ENCODE data around the gene DYRK1A.

Gene DYRK1A

DNA sequence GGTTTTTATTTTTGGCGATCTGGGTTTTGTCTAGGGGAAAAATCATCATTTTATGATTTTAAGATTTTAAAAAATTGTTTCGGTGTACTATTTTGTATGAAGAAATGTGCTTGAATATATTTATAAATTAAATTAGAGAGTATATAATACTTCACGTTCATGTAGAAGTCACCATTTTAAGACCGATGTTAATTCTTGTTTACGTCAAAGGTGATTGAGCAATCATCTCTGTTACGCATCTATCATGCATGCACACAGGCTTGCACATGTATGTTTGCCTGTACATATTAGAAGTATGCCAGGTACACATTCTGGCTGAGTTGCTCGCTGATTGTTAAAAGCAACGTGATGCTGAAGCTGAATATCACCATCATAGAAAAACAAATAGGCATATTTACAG is 54.7 kb downstream of the DYRK1A start:
- DNase-seq: no peak

DNA sequence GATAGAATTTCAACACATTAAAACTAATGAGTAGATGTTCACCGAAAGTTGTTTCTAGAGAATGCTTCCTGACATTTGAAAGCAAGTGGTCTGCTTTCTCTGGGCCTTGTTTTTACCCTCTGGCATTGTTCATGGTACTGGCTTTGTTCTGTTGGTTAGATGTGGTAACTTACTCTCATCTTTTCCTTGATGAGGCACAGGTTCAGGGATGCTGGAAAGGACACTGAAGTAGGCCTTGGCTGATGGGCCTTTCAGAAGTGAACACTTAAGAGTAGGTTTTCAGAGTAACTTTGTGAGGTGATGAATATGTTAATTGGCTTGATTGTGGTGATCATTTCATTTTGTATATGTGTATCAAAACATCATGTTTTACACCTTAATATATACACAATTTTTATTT is 55.8 kb downstream of the DYRK1A start:
- no peak for DNase-seq

DNA sequence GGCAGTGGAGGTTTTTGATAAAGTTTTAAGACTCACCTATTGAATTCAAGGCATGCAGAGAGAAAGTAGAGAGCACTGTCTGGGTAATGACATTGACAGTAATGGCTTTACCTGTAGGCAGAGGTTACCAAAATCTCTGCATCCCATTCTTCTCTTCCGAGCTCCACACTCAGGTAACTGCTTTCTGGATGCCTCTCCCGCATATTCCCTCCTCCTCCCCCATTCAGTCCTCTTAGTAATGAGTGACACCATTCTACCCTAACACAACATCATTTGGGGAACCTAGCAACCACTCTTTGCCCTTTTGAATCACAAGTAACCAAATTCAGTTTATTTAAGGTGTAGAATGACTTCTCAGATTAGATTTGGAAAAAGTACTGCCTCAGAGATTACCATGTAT is 56.5 kb downstream of the DYRK1A start:
- DNase-seq: no peak

- no peak for DNase-seq
Observed at GRCh38 chr21:37424396-37424795, 57.8 kb downstream of the DYRK1A start.

DNA sequence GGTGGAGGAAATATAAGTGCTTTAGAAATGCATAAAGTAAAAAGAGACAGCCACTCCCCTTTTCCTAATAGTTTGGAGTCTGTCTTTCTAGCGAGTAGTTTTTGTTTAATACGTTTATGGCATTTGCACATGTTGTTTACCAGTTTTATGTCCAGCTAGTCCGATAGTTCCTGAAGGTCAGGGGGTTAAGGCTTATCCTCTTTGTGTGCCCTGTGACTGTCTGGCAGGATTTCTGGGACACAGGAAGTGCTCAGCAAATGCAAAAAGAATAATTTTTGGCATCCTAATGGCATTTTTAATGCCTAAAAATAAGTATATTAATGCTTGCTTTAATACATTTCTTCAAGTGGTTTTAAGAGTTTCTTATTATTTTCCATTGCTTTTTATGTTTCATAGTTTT is 58.4 kb downstream of the DYRK1A start:
- DNase-seq: no peak

DNA sequence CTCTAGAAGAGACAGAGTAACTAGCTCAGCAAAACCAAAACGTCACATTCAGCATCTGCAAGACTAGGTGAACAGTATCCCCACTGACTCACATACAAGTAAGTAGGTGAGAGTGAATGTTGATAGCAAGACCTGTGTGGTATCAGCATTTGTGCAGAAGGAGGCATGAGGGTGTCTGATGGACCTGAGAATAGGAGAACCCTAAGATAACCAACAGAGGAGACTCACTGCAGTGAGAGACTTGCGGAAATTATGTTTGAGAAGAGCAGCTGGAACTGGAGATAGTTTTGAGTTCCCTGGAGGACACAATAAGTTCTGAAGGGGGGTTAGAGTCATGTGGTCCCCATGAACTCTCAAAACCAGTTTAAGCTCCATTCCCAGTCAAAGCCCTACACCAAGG is 59.1 kb downstream of the DYRK1A start:
- no peak for DNase-seq

DNA sequence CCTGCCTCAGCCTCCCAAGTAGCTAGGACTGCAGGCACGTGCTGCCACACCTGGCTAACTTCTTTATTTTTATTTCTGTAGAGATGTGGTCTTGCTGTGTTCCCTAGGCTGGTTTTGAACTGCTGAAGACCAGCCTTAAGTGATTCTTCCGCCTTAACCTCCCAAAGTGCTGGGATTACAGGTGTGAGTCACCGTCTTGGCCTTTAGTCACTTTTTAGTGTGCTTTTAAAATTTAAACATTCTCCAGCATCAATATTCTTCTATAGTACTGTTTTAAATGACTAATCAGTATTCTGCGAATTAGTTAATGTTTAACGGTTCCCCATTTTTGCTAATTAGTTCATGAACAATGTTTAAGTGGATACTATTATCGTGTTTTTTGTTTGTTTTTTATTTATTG is 60.6 kb downstream of the DYRK1A start:
- DNase-seq: no peak

GRCh38 chr21:37429356-37429755 is 62.8 kb downstream of the DYRK1A start:
- DNase-seq: no peak

- no peak for DNase-seq
Observed at GRCh38 chr21:37430184-37430821, 63.7 kb downstream of the DYRK1A start.

- no peak for DNase-seq
Observed at GRCh38 chr21:37431243-37431642, 64.7 kb downstream of the DYRK1A start.

GRCh38 chr21:37432710-37433455 is 66.3 kb downstream of the DYRK1A start:
- no peak for DNase-seq

DNA sequence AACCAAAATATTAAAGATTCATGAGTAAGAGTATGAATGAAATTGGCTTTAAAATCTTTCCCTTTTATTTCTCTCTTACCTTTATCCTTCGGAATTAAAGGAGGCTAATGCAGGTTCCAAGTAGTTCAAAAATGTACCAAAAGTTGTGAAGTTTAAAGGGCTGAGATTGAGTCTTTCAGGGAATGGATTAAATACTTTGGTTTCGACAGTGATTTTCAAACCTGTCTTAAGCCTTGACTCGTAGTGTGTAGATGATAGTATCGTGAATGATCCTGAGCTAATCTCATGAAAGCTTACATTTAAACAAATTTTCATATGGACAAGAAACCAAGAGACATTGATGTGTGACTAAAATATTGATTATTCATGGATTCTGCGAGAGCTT is 66.9 kb downstream of the DYRK1A start:
- DNase-seq: no peak

- DNase-seq: no peak
Observed at GRCh38 chr21:37435120-37435519, 68.5 kb downstream of the DYRK1A start.

GRCh38 chr21:37435711-37436110 is 69.1 kb downstream of the DYRK1A start:
- no peak for DNase-seq

DNA sequence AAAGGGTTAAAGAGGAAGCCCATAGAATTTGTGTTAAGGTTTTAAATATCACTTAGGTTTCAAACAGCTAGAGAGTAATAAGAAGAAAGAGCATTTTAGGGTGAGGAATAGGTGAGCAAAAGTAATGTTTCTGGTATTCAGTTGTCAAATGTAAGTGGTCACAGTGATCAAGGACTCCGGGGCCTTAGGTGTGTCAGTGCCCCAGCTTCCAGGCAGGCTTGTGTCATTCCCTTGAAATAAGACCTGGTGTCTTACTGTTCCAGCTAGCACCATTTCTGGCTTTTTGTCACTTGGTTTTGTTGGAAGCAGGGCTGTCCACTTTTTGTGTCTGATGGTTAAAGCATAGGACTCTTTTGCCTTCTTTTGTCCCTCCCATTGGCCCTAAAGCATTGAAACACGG is 69.6 kb downstream of the DYRK1A start:
- DNase-seq: no peak

DNA sequence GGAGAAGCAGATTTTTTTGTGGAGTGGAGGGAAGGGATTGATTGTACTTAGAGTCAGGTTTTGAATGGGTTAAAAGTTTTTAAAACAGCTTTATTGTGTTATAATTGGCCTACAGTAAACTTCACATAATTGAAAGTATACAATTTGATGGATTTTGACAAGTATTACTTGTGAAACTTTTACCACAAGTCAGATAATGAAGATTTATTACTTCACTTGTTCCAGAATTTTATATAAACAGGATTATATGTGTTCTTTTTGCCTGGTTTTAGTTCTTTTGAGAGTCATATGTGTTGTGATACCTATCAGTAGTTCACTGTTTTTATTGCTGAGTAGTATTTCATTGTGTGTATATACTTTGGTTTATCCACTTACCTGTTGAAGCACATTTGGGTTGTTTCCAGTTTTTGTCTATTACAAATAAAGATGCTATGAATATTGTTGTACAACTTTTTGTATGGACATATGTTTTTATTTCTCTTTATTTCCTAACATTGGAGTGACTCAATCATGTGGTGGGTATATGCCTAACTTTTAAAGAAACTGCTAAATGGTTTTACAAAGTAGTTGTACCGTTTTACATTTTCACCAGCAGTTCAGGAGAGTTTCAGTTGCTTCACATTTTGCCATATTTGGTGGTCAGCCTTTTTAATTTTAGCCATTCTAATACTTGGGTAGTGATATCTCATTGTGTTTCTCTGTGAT is 71.0 kb downstream of the DYRK1A start:
- DNase-seq: no peak

- no peak for DNase-seq
Observed at GRCh38 chr21:37443683-37444082, 77.1 kb downstream of the DYRK1A start.

GRCh38 chr21:37445228-37445627 is 78.7 kb downstream of the DYRK1A start:
- DNase-seq: no peak

DNA sequence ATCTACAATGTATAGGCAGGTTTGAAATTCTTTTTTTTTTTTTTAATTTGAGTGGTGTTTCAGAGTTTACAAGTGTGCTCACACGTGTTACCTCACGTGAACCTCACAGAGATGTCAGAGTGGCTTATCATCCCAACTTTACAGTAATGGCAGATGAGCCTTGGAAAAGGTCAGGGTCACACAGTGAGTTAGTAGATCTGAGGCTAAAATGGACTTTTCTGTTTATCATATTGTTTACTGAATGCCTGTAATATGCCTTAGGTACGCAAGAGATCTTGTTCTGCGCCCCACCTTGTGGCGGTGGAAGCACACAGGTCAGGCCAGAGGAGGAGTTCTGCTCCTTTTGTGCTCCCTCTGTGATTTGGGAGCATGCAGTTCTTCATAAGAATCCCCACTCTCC is 80.0 kb downstream of the DYRK1A start:
- DNase-seq: no peak

- no peak for DNase-seq
Observed at GRCh38 chr21:37447288-37447936, 80.8 kb downstream of the DYRK1A start.

- DNase-seq: no peak
Observed at GRCh38 chr21:37449302-37449937, 82.8 kb downstream of the DYRK1A start.

- DNase-seq: no peak
Observed at GRCh38 chr21:37450445-37450941, 83.9 kb downstream of the DYRK1A start.

GRCh38 chr21:37451446-37451845 is 84.9 kb downstream of the DYRK1A start:
- DNase-seq: no peak
